Neuron (in vitro differentiated cells): Measurements from ENCODE around the gene UBE2G1.
A peak's percentile ranks its signal among the peaks of the same experiment; 100 is the strongest.

Experiments used
- H2AFZ ChIP-seq: one replicate; pipeline ENCODE4 v1.6.1; 2013; ENCODE audit warnings: low read depth, mild to moderate bottlenecking, inconsistent platforms, low read length, moderate library complexity
- H3K27me3 ChIP-seq: one replicate; pipeline ENCODE4 v1.6.1; 2013; ENCODE audit warnings: low read length; ENCODE audit not compliant: insufficient read depth
- H3K36me3 ChIP-seq: one replicate; pipeline ENCODE4 v1.6.1; 2013; ENCODE audit warnings: low read length; ENCODE audit not compliant: insufficient read depth
- H3K4me1 ChIP-seq: one replicate; pipeline ENCODE4 v1.6.1; 2013; ENCODE audit warnings: low read length; ENCODE audit not compliant: insufficient read depth
- H3K4me3 ChIP-seq: 2 replicates; pipeline ENCODE4 v1.5.1; 2013; ENCODE audit warnings: mild to moderate bottlenecking, low read length, moderate library complexity
- H3K9me3 ChIP-seq: one replicate; pipeline ENCODE4 v1.6.1; 2013; ENCODE audit warnings: low read length

The UBE2G1 gene

DNA sequence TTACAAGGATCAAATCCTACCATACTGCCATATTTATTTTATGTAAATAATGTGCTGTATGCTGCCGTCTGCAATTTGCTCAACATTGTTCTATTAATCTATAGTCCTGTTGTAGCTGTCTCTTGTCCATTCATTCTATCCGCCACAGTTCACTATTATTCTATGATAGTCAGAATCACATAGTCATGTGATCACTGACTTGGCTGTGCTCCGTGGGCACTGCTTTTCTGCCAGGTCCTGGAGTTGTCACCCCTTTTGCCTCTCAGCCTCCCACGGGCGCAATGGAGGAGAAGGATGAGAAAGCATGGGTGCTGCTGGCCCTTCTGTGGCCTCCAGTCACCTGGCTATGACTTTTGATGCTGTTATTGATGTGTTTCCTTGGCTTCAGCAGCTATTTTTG is 65.4 kb downstream of the UBE2G1 start:
- Histone ChIP-seq H3K27me3 (no peaks in the 10 kb centered on the region), H3K4me3 (no peak overlapping the region), H3K4me1 (peaks cover 10% of the 10 kb centered on the region), H2AFZ (no peak overlapping the region), H3K36me3 (peaks cover 10% of the 10 kb centered on the region), H3K9me3 (no peaks in the 10 kb centered on the region)

- Histone ChIP-seq H3K36me3 (peaks cover 13% of the 10 kb centered on the region), H3K9me3 (no peaks in the 10 kb centered on the region), H3K4me3 (no peak overlapping the region), H3K27me3 (no peaks in the 10 kb centered on the region), H2AFZ (no peak overlapping the region), H3K4me1 (peaks cover 10% of the 10 kb centered on the region)
These were observed 69.1 kb downstream of the UBE2G1 start for GRCh38 chr17:4297351-4297750.

DNA sequence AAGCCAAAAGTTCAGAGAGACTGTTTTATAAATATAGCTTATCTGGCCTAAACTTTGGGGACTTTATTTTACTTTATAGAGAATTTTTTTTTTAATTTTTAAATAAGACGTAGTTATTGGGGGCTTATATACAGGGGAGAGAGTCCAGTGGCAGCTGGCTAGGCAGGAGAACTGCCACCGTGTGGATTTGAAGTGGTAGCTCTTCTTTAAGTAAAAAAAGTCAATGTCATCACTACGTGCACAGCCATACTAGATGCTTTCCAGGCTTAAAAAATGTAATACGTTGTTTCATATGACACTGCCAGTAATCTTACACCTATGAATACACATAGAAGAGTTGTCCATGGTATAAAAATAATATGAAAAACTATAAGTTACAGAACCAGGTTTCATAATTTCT is 70.8 kb downstream of the UBE2G1 start:
- Histone ChIP-seq H3K4me3 (no peak overlapping the region), H3K9me3 (no peaks in the 10 kb centered on the region), H3K4me1 (peaks cover 10% of the 10 kb centered on the region), H2AFZ (no peak overlapping the region), H3K27me3 (no peaks in the 10 kb centered on the region), H3K36me3 (peaks cover 9% of the 10 kb centered on the region)

- no peaks in the 10 kb centered on the region for H3K9me3 ChIP-seq
- H2AFZ ChIP-seq, result no peak overlapping the region
- peaks cover 10% of the 10 kb centered on the region for H3K4me1 ChIP-seq
- no peak overlapping the region for H3K4me3 ChIP-seq
- H3K27me3 ChIP-seq, result no peaks in the 10 kb centered on the region
- H3K36me3 ChIP-seq, result peaks cover 14% of the 10 kb centered on the region
These were observed 72.9 kb downstream of the UBE2G1 start for GRCh38 chr17:4293572-4293971.

DNA sequence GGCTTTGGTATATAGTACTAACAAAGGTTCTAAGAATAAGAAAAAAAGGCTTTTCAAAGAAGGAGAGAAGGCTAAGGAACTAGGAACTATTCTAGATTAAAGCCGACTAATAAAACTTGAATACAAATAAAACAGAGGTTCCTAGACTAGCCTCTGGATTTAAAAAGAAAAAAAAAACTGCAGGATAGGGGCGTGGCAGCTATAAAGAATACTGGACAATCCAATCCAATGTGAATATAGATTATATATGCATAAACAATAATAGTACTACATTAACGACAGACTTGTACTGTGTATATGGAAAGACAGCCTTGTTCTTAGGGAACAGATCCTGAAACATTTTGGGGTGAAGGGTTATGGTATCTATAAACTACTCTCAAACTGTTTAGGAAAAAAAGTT is 78.8 kb downstream of the UBE2G1 start:
- no peaks in the 10 kb centered on the region for H3K27me3 ChIP-seq
- no peaks in the 10 kb centered on the region for H3K9me3 ChIP-seq
- no peak overlapping the region for H3K4me3 ChIP-seq
- H2AFZ ChIP-seq, result no peak overlapping the region
- peaks cover 15% of the 10 kb centered on the region for H3K36me3 ChIP-seq
- H3K4me1 ChIP-seq, result no peaks in the 10 kb centered on the region

DNA sequence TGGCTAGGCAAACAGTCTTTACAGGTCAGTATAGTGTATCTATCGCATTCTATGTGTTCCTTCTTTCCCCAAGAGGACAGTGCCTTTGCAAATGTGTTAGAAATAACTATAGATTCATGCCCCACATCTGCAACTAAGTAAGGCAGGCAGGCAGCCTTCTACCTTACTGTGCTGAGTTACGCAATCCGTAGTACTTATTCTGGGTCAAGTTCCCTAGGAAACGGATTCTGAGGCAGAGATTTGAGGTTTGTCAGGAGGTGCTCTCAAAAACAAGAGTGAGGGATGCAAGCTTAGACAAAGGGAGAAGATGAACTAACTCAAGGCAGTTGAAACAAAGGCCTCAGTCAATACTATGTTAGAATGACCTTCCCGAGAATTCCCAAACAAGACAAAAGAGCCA is 90.0 kb downstream of the UBE2G1 start:
- Histone ChIP-seq H3K4me3 (no peak overlapping the region), H3K36me3 (peaks cover 18% of the 10 kb centered on the region), H2AFZ (no peak overlapping the region)

GRCh38 chr17:4272972-4273368 is 93.5 kb downstream of the UBE2G1 start:
- H3K9me3 ChIP-seq, result no peaks in the 10 kb centered on the region
- H2AFZ ChIP-seq, result no peak overlapping the region
- H3K36me3 ChIP-seq, result peaks cover 10% of the 10 kb centered on the region

More for the DNA sequence above, 90.0 kb downstream of the UBE2G1 start:
- H3K4me1 ChIP-seq, result no peaks in the 10 kb centered on the region
- no peaks in the 10 kb centered on the region for H3K9me3 ChIP-seq
- no peaks in the 10 kb centered on the region for H3K27me3 ChIP-seq

GRCh38 chr17:4272213-4272971 is 94.1 kb downstream of the UBE2G1 start:
- Histone ChIP-seq H2AFZ (no peak overlapping the region), H3K36me3 (peaks cover 13% of the 10 kb centered on the region), H3K27me3 (no peaks in the 10 kb centered on the region), H3K4me3 (no peak overlapping the region), H3K4me1 (no peaks in the 10 kb centered on the region), H3K9me3 (no peaks in the 10 kb centered on the region)

More at GRCh38 chr17:4272972-4273368, 93.5 kb downstream of the UBE2G1 start:
- H3K4me3 ChIP-seq, result no peak overlapping the region
- H3K27me3 ChIP-seq, result no peaks in the 10 kb centered on the region
- H3K4me1 ChIP-seq, result no peaks in the 10 kb centered on the region

- H3K36me3 ChIP-seq, result peaks cover 14% of the 10 kb centered on the region
- no peaks in the 10 kb centered on the region for H3K4me1 ChIP-seq
- no peaks in the 10 kb centered on the region for H3K27me3 ChIP-seq
These were observed 95.7 kb downstream of the UBE2G1 start for GRCh38 chr17:4270736-4271135.

GRCh38 chr17:4269915-4270314 is 96.6 kb downstream of the UBE2G1 start:
- Histone ChIP-seq H3K4me3 (no peak overlapping the region), H3K36me3 (peaks cover 14% of the 10 kb centered on the region), H3K4me1 (no peaks in the 10 kb centered on the region), H3K27me3 (no peaks in the 10 kb centered on the region), H3K9me3 (no peaks in the 10 kb centered on the region), H2AFZ (no peak overlapping the region)

More at GRCh38 chr17:4270736-4271135, 95.7 kb downstream of the UBE2G1 start:
- Histone ChIP-seq H3K9me3 (no peaks in the 10 kb centered on the region), H3K4me3 (no peak overlapping the region), H2AFZ (no peak overlapping the region)

DNA sequence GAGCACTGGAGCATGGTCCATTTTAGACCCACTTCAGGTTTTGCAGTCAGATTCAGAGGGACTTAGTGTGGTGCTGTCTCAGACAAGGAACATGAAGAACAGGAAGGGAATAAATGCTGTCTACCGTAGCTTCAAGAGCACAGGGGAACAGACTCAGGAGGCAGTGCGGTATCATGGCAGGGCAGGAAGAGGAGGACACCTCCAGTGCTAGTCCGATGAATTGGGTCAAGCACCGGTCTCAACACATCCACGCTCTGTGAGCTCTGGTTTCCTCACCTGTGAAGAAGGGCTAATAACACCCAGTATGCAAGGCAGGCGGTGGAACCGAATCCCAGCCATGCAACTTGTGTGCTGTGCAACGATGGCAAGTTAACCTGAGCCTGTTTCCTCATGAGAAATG is 99.1 kb downstream of the UBE2G1 start:
- Histone ChIP-seq H3K27me3 (no peaks in the 10 kb centered on the region), H3K4me3 (no peak overlapping the region), H3K36me3 (peaks cover 14% of the 10 kb centered on the region), H2AFZ (no peak overlapping the region), H3K9me3 (no peaks in the 10 kb centered on the region), H3K4me1 (peaks cover 11% of the 10 kb centered on the region)

GRCh38 chr17:4266550-4266949 is 99.9 kb downstream of the UBE2G1 start:
- Histone ChIP-seq H2AFZ (no peak overlapping the region), H3K4me3 (no peak overlapping the region), H3K27me3 (no peaks in the 10 kb centered on the region), H3K9me3 (no peaks in the 10 kb centered on the region), H3K4me1 (peaks cover 11% of the 10 kb centered on the region), H3K36me3 (peaks cover 12% of the 10 kb centered on the region)

GRCh38 chr17:4263282-4264215 is 102.9 kb downstream of the UBE2G1 start, which contains the start of gene ANKFY1:
TSS of gene ANKFY1 (minus strand) at chr17:4263979. CDS start at chr17:4263941, 38 bp downstream.
- peak within 1 kb of the TSS; percentile 58 for H3K4me3 ChIP-seq
- peaks cover 11% of the 10 kb centered on the region for H3K4me1 ChIP-seq
- H3K36me3 ChIP-seq, result peaks cover 19% of the 10 kb centered on the region
- peaks cover 16% of the 10 kb centered on the region for H3K9me3 ChIP-seq
- H2AFZ ChIP-seq, result peak within 1 kb of the TSS; percentile 78
- no peaks in the 10 kb centered on the region for H3K27me3 ChIP-seq
